CD4-positive, alpha-beta T cell treated with Interleukin-2 at 100 ng/mL for 4 hours (primary cell): ENCODE results near the gene FXYD6.
"Not testable (repeated sequence)": the region's sequence is repeated elsewhere in the genome, so short reads cannot be mapped to it uniquely, and the experiment has no call there.

Experiments used
- DNase-seq: peaks from one replicate; pipeline ENCODE4 v3.0.0-alpha.2; 2020; ENCODE audit warnings: low spot score

The FXYD6 gene

DNA sequence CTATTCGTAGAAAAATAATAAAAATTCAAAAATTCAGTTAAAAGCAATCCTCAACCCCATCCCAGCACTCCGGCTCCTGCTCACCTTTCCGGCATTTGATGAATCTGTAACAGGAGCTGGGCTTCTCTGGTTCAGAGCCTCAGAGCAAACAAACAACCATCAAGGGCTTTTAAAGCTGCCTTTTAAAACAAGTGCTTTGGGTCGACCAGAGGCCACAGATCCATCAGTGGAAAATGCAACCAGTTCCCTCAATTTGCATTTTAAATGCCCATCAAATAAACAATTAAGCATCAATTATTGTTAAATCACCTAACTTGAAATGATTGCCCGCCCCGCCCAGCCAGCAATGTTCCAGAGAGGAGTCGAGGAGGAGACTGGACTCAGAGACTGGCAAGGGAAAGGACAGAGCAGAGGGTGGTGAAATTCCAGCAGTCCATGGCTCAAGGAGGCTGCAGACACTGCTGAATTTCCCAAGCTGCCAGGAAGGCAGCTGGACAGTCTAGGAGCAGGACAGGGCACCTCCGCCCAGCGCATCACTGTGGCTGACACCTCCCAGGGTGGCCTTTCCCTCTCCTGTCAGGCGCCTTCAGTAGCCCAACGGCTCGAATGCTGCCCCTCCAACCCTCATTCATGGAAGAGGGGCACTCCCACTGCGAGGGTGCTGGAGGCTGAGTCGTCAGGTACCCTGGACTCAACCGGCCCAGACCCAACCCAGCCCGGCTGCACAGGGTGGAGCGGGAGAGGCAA, 7.5 kb downstream of the FXYD6 start:
- DNase-seq = no peak

DNA sequence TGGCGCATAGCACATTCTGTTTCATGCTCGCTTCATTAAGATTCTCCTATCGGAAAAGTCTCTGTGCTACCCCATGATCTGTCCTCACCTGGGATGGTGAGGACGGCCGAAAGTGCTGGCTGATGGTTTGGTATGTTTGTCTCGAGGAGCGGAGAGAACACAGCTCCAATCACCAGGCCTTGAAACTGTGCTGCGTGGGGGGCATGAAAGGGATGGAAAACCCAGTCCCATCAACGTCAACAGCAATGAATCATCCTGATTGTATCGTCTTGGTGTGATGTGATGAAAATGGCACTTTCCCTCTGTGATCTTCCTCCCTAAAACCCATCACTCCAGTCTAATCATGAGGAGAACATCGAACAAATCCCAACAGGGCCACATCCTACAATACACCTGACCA, 8.4 kb downstream of the FXYD6 start:
- DNase-seq = no peak

DNA sequence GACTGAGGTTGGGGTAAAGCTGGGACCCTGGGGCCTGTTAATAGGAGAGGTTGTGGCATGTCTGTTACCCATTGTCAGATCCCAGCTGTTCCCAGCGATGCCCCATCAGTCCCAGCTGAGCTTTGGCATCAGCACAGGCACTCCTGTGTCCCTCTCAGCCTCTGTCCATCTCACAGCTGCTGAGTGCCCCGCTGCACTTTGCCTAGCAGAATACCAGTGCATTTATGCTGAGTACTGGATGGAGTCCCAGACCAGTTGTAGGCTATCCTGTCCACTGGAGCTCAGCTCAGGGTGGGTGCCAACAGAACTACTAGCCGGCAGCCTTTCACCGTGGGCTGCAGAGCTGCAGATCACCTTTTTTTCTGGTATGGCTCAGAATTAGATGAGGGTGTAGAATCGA, 9.9 kb downstream of the FXYD6 start:
- DNase-seq = no peak

DNA sequence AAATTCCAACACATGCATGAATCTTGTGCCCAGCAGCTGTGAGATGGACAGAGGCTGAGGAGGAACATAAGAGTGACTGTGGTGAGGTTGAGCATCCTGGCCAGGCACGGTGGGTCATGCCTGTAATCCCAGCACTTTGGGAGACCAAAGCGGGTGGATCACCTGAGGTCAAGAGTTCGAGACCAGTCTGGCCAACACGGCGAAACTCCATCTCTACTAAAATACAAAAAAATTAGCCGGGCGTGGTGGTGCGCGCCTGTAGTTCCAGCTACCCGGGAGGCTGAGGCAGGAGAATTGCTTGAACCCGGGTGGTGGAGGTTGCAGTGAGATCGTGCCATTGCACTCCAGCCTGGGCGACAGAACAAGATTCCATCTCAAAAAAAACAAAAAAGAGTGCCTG, 10.9 kb downstream of the FXYD6 start:
- DNase-seq = not testable (repeated sequence)

DNA sequence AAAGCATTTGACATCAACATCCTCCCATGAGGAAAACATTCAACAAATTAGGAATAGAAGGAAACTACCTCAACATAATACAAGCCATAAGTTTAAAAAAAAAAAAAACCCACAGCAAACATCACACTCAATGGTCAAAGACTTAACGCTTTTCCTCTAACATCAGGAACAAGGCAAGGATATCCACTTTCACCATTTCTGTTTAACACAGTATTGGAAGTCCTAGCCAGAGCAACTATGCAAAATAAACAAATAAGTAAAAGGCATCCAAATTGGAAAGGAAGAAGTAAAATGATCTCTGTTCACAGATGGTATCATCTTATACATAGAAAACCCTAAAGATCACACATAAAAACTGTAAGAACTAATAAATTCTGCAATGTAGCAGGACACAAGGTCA, 13.1 kb downstream of the FXYD6 start:
- no peak for DNase-seq

DNA sequence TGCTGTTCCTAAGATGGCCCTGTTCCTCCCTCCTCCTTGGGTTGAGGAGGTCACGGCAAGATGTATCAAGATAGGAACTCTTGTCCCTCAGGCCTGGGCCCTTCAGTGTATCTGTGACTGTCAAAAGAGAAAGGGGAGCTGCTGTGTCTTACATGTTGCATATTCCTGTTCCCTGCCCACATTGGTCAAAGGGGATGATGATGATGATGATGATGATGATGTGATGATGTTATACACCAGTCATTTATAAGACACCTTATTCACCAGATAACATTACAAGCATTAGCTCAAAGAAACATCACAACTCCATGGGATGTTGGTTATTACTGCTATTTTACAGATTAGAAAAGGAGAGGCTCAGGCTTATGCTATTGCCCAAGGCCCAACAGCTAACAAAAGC, 13.7 kb downstream of the FXYD6 start:
- no peak for DNase-seq

DNA sequence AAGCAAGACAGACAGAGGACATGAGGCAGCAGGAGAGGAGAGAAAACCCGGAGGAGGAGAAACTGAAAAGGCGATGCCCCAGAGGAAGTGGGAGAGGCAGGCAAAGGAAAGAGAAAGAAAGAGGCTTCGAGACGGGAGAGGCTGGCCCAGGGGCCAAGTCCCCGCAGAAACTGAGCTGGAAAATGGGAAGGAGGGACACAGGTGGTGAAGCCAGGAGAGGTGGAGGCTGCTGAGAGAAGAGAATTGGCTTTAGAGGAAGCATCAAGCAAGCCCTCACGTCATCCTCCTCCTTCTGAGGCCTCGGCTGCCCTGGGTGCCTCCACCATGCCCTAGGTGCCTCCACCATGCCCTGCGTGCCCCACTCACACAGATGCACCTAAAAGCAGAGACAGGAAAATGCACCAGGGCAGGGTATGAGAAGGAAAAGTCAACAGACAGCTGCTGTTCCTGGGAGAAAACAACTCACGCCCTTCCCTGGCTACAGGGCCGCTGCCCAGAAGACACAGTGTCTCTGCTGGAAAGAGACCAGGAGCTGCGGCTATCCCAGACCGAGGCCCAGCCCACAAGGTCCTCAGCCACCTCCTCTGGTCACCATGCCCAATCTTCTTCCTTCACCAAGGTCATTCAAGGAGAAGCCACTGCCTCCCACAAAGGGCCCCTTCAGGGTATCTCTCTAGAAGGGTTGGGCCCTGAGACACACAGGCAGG, 14.3 kb downstream of the FXYD6 start:
- no peak for DNase-seq

DNA sequence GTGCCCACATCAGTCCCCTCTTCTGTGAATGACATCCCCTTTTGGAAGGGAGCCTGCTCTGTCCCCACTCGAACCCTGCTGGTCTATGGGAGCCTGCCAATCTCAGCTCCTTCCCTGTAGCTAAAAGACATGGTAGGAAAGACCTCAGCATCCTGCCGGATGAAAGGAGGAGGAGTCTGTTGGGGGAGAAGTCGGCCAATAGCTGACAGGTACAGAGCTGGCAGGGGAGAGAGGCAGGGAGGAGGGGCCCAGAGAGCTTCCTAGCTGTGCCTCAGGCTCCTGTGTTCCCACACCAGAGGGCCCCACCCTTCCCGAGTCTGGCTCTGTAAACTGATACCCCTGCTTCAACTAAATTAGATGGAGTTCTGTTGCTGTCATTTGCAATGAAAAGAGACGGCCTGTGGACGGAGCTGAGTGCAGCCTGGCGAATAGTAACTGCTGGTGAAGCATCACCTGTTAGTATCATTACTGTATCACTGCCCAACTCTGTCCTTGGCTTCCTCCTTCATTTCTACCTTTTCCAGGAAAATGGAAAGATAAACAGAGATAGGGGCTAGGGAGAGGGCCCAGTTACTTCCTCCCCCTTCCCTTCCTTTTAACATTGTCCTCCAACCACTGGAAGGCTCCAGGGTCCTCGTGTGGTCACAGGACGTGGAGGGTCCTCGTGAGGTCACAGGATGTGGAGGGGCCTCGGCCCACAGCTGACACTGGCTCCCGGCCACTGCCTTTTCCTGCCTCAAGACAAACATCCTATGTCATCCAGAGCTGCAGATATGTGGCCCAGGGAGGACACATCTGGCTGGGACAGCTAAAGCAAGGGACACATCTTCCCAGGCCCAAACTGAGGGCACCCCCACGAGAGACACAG, 15.1 kb downstream of the FXYD6 start:
- no peak for DNase-seq

DNA sequence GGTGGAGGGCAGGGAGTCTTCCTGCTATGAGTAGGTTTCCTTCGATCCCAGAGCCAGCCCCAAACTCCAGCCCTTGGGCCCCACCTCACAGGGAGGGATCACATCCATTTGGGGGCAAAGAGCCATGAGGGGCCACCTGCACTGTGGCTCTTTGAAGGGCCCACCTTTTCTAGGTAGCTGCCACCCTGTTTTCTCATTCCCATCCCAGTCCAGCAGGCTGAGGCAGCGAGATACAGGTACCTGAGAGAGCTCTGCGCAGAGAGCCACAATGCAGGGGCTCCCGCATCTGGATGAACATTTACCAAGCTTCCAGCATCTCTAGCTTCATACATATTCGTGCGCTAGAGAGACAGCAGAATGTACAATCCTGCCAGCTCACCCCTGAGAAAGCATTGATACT, 16.3 kb downstream of the FXYD6 start:
- no peak for DNase-seq

DNA sequence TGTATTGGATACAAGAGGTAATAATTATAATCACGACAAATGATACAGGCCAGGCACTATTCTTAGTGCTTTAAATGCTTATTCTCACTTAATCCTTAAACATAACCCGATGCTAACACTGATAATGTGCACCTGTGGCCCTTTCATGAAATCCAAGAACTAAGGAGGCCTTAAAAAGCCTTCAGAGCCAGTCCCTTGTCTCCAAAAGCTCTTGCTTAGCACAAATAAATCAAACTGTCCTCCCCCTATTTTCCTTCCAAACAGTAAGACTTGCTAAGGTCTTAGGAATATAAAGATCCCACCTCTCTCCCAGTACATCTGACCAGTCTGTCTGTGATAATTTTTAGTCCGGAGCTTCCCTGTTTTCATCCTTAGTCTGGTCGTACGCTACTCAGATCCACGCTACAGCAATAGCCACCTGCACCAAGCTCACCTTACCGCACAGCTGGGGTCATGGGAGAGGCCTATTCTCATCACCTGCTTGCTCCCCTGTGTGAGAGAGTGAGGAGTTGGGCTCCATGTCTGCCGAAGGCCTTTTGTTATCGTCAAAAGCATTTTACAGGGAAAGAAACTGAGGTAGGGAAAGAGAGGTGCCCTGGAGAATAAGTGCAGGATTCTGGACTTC, 16.9 kb downstream of the FXYD6 start:
- DNase-seq = no peak

DNA sequence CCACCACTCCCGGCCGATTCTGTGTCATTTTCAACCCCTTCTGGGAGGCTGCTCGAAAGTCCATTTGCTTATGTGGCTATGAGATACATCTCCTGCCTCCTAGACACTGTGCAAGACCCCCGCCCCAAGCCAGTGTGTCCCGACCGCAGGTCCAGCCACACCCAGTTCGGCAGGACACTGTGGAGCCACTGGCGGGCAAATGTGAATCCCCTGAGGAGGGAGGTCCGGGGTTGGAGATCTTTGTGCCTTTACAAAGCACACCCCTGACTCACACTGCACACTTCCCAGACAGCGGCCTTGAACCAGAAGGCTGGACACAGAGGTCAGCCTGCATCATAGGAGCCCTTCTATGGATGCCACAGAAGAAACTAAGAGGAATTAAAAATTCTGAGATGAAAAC, 17.4 kb downstream of the FXYD6 start:
- DNase-seq = no peak

DNA sequence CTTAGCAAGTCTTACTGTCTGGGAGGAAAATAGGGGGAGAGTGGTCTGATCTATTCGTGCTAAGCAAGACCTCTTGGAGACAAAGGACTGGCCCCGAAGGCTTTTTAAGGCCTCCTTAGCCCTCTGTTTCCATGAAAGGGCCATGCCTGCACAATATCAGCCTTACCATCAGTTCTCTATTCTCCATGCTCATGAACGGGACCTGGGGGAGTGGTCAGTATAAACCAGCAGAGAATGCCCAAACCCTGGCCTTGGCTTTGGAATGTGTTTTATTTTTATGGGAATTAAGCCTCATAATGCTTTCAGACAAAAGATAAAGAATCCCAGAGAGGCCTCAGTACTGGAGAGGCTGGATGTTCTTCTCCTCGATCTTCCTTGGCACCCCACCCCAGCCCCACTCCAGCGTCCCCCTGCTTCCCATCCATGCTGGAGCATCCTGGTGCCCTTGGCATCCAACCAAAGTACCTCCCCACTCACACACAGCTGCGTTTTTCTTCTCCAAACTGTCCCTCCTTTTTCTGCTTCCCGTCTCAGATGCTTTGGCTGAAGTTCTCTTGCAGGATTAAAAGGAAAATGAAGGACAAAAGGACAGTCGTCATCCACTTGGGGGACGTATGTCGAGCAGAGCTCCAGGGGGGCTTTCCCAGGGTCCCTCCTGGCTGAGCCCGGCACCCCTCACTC, 18.6 kb downstream of the FXYD6 start:
- no peak for DNase-seq

DNA sequence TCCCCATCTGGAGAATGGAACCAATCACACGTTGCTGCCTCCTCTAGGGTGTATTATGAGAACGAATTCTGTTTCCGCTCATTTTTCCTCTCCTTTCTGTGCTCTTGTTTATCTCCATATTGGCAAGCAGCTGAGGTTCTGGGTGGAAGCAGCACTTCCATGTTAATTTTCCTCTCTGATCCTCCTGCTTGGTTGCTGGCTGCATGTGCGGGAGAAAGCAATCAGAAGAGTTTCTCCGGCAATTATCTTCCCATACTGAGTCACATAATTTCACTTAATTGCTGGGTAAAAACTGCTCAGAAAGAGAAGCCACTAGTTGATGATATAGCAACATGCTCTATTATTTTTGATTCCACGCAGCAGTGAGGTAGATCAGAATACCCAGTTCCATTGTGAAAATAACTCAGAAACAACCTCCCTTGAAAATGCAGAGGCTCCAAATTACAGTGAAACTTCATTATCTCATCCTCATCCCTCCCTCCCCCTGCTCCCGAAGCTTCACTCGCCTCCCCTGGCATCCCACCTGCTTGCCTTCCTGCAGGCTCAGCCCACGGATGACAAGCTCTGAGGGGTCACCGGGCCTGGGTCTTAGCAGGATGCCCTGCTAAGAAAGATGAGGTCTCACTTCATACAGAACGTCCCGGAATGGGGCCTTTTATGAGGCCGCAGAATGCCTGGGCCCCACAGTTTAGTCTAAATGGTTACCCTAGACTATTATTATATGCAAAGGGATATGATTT, 20.4 kb downstream of the FXYD6 start:
- DNase-seq = no peak

DNA sequence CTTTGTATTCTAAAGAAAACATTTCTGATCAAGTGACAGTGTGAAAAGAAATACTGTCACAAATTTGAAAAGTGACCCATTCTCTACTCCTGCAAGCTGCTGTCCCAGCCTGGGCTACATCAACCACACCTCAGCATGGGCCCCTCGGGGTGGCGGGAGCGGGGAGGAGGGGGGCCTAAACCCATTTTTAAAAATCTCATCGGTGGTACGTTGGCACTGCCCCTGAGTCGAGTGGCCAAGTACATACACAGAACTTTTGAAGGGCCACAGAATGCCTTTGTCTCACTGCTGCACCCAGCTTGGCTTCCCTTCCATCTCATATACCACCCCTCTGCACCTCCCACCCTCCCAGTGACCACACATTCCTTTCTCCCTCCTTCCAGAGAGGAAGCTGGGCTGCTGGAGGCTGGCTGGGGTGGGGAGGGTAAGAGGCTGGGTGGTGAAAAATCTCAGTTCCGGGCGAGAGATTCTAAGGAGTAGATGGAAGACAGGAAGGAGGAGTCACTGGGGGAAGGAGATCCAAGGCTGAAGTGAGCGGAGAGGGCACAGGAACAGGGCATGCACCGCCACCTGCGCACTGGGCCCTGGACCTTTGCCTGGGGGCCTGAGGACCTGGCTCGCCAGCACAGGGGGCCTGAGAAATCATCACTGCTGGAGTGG, 21.1 kb downstream of the FXYD6 start:
- no peak for DNase-seq

DNA sequence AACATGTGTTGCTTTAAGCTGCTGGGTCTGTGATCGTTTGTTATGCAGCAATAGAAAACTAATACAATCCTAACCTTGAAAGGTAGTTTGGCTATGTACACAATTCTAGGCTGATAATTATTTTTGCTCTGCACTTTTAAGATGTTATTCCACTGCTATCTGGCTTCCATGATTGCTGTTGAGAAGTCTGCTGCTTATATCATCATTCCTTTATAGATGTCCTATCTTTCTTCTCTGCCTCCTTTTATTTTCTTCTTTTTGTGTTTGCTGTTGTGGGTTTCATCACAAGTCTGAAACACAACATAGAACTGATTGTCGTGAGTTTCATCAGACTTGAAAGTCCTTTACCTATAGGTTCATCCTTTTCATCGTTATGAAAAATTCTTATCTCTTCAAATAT, 24.1 kb downstream of the FXYD6 start:
- no peak for DNase-seq

DNA sequence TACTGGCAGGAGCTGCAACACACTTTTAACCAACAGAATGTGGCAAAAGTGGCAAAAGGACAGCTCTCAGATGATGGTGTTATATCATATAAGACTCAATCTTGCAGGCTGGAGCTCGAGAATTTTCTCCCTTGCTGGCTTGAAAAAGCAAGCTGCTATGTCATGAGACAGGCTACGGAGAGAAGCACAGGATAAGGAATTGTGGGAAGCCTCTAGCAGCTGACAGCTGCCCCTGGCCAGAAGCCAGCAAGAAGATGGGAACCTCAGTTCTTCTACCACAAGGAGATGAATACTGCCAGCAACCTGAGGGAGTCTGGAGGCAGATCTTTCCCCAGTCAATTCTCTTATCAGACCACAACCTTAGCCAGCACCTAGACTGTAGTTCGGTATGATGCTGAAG, 24.6 kb downstream of the FXYD6 start:
- no peak for DNase-seq

DNA sequence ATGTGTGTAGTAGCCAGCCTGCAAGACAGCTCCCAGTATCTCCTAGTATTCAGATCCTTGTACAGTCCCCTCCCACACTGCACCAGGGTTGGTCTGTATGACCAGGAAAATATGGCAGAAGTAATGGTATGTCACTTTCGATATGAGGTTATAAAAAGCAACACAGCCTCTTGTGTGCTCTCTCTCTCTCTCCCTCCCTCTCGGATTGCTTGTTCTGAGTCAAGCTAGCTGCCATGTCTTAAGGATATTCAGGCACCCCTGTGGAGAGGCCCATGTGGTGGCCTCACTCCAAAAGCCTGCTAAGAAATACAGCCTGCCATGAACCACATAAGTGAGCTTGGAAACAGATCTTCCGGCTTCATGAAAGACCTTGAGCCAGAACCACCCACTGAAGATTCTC, 25.4 kb downstream of the FXYD6 start:
- no peak for DNase-seq

DNA sequence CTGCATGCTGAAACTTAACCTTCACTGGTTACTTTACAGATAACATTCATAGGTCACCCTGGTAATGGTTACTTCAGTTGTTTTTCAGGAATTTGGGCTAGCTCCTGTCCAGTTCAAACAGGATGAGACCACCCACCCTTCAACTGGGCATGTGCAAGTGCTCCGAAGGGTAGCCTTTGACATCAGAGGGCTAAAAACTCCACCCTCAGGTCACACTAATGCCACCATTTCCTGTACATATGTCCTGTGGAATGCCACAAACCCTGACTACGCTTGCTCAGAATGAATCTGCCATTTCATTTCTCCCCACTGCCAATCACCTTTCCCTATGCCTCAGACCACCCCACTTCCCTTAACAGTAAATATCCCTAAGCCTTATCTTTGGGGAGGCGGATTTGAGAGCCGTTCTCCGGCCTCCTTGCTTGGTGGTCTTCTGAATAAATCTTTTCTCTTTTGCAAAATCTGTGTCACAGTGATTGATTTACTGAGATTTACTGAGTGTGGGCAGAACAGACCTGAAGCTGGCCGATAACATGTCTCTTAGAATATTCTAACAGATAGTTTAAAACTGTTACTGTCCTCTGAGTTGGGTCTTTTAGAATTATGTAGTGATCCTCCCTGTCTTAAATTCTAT, 26.6 kb downstream of the FXYD6 start:
- DNase-seq = no peak

DNA sequence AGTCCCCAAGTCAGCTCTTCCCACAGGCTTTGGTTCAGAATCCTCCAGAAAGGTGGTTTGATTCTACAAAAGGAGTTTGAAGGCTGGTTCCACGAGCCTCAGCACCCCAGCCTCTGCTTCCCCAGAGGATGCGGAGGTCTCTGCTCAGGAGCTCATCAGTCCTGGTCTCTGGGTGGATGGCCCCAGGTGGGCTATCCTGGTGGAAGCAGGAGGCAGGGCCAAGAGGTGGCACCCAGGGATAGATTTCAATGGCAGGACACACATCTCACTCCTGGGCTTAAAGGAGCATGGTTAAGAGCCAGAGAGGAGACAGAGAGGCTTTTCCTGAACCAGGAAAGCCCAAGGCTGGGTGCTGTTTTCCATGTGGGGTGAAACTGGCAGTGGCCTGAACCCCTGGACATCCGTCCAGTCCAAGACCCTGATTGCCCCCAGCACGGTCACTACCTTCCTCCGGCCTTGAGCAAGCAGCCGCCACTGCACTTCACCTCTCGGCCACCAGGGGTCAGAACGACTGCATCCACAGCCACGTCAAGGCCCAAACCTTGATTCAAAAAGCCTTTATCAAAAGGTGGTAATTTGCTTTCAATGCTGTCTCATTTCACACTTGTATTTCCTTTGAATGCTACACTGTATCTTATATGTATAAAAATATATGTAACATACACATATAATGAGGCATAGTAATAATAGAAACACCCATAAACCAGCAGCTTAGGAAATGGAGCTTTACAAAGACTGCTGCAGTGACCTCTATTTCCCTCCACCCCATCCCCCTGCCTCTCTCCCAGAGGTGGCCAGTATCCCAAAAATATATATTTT, 32.6 kb downstream of the FXYD6 start:
- peak; percentile 85 for DNase-seq
